Right ventricle myocardium superior (tissue), 1 donor: ENCODE results near the gene LECT2. TPM values are rescaled to one million over a fixed set of nuclear protein-coding genes. Genes with fewer than 3 reads are reported as not detected.

Experiments used
- ATAC-seq: fragments of 200-7000 bp; cut with Tn5 transposase; one replicate; pipeline ENCODE4 v1.9.1; 2020; ENCODE audit warnings: mild to moderate bottlenecking; ENCODE audit not compliant: poor library complexity
- DNase-seq: peaks from one replicate; pipeline ENCODE4 v3.0.0-alpha.2; 2020
- intact Hi-C: fragments of 100-400 bp; cut with DNase I; formaldehyde crosslinking; loops from one replicate; pipeline ENCODE4 v1.11.2; 2022
- total RNA-seq: library from RNA; stranded (reverse); fragmentation: NEBNext Ultra II Directional; extraction: Animal tissue kit (Norgen Biotek cat#: 25700); gene quantifications from one replicate; pipeline ENCODE4 v1.2.1, GENCODE V29; 2021
- donor health status: DM: no; HTN: yes; CAD: no; lungs with severe emphysema.

The LECT2 gene
- total RNA-seq, 1 donor from 2014 or later, result not detected

DNA sequence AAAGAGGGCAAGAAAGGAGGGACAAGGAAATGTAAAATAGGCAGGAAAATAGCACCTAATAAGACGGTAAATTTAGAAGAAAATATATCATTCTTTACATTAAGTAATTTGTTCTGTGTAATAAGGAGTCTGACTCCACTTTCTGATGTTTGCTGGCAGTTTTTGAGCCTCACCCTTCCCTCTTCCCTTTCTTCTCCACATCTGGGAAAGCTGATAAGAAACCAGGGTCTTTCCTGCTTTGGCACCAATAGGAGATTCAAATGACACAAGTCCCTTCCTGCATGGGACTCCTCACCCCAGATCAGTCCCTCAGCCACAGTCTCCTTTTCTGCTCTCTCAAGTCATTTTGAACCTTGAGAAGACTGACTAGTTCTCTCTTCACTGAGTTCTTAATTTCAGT is 31.2 kb upstream of the LECT2 start:
- intact Hi-C loops, result no loop called here
- ATAC-seq, result no peak
- no peak for DNase-seq

DNA sequence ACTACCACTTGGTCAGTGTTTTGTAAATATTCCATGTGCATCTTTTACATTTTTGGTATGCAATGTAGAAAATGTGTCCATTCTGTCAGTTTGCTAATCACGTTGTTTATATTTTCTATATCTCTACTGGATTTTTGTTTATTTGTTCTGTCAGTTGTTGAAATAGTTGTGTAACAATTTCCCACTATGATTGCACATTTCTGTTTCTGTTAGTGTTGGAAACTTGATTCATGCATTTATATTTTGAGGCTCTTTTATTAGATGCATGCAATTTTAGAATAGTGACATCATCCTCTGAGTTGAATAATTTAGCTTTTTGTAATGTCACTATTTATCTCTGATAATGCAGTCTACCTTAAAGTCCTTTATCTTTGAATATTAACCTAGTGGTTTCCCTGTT is 25.8 kb upstream of the LECT2 start:
- DNase-seq, result no peak
- intact Hi-C loops, result no loop called here
- ATAC-seq, result no peak

DNA sequence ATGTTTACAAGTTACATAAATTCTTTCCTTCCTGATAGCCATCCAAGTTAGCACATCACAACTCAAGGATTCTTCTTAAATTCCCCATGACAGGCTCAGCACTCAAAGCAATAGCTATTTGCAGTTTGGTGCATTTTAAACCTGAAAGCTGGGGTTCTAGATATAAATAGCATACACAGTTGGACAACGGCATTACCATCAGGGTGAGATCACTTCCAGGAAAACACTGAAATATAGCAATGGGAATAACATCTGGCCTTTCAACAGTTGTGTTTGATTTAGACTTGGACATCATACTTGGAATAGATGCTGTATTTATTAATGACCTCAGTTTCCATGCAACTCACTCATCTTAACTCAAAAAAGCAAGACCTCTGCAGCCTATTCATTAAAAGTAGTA is 24.7 kb upstream of the LECT2 start:
- intact Hi-C loops, result no loop called here
- ATAC-seq (peak; percentile 79), DNase-seq (no peak)

DNA sequence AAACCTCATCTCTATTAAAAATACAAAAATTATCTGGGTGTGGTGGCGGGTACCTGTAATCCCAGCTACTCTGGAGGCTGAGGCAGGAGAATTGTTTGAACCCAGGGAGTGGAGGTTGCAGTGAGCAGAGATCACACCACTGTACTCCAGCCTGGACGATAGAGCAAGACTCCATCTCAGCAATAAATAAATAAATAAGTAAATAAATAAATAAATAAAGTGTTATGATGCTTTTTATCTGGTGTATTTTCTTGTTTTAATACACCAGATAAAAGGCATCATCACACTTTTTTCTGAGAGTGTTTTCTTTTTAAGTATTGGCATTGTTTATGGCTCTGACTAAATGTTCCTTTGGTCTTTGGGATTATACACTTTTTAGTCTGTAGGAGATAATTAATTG is 24.2 kb upstream of the LECT2 start:
- ATAC-seq (no peak), DNase-seq (no peak)
- intact Hi-C loops, result no loop called here

DNA sequence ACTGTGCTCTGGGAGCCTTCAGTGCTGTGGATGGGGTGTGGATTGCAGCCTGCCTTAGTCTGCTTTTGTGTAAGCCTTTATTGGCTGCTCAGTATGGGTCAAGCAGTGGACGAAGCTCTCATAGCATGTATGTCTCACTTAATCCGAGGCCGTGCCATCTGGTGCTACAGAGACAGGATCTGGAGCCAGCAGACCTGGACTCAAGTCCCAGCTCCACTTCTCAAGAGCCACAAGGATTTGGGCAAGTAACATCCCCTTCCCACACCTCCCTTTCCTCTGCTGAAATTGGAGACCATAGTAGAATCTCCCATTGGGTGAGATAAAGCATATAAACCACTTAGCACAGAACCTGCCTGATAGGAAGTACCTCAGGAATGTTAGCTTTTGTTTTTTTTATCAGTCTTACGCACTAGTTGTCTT is 23.4 kb upstream of the LECT2 start:
- no peak for ATAC-seq
- intact Hi-C loops, result no loop called here
- no peak for DNase-seq

DNA sequence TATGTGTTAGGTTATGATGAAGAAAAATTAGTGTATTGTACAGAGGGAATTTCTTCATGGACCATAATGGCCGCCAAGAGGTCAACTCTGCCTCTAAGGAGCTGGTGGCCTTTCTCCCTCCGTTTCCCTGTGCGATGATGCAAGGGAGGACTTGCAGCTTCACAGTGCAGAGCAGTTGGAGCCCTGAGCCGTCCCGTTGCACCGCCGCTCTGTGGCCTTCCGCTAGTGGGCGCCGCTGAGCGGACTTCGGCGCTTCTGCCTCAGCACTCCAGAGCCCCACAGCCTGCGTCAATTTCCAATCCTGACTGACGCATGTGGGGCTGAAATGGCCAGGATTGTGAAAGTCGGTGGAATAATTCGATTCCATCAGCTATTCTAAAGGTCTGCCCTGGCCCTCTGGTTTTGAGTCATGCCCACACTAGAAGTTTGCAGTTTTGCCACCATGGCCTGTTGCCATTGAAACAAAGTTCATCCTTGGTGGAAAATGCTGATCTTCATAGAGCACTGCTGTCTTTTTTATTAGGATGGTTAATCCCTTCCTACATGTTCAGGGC is 22.7 kb upstream of the LECT2 start:
- intact Hi-C loops, result no loop called here
- DNase-seq (peak; percentile 84), ATAC-seq (peak; percentile 92)

DNA sequence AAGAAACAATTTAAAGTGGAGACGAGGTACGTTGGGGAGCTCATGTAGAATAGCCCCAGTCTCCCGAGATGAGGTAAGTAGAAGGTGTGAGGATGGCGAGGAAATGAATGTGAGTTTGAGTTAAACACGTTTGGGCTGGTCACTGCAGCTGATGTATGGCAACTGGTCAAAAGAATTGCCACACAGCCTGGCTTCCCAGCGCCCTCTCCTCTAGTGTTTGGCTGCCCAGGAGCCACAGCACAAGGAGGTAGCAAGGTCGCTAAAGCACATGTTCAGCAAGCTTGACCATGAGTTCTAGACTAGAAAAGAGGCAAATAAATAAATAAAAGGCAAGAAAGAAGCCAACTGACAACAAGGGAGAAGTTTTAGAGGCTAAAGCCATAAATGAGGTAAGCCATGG is 21.4 kb upstream of the LECT2 start:
- intact Hi-C loops, result no loop called here
- DNase-seq, result no peak
- no peak for ATAC-seq

DNA sequence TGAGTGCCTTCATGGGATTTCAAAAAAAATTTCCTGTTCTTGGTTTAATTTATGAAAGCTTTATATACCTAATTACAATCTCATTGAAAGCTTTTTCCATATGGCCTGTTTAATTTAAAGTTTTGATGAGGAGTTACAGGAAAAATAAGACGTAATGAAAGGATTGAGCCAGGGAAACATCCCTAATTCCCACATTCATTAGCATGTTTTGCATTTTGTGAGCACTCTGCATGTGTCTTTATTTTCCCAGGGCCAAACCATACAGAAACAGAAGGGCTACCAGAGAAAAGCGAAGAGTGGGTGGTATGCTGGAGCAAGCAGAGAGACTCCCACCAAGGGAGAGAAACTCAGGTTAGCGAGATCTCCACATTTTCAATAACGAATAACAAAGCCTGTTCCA is 20.3 kb upstream of the LECT2 start:
- no peak for ATAC-seq
- intact Hi-C loops, result no loop called here

DNA sequence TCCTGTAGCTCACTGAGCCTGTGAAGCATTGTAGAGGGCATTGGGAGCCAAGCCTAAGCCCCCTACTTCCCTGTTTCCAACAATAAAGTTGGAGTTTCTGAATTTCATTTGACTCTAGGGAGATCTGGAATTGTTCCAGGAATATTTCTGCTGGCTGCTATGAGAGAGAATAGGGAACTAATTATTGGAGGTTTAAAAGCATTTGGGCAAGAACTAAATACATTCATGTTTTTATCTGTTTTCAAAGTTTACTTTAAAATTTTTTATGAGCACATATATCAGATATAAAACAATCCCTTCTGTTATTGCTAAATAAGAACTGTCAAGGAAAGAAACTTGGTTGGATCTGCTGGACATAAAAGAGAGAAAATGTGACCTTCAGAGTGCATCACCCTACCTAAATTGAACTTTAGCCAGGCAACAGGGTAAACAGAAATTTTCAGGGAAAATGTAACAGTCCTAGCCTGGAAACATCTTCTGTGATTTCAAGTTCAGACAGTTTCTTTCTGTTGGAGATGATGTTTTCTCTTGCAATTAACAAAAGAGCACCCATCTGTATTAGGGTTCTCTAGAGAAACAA is 19.3 kb upstream of the LECT2 start:
- no peak for DNase-seq
- intact Hi-C loops, result no loop called here
- ATAC-seq, result no peak

More for the DNA sequence above, 20.3 kb upstream of the LECT2 start:
- no peak for DNase-seq

DNA sequence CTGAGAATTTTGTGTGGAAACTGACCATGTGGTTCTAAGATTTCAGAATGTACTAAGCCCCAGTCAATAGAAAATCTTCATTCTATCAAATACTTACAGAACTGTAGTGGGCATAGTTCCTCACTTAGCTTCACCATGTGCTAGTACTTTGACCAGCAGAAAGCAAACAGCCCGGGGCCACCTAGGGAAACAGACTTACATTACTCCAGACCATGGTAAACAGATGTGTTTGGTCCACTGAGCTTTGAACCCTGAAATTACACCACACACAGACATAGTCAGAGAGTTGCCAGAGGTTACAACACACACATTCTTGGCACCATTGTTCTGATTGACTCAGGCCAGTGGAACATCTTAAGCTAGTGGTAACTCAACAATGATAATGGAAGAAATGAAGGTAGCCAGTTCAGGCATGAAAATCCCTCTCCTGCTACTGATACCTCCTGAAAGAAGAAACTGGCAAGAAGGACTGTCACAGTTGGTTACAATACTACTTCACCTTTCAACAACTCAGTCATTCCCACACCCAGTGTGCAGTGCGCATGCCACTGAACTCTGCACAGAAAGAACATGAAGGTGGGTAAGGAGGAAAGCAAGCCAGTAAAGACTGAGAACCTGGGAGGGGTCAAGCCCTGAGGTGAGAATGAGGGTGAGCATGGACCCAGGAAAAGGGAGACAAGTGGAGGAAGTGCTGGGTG is 18.7 kb upstream of the LECT2 start:
- ATAC-seq, result peak; percentile 71
- intact Hi-C loops, result no loop called here
- no peak for DNase-seq

DNA sequence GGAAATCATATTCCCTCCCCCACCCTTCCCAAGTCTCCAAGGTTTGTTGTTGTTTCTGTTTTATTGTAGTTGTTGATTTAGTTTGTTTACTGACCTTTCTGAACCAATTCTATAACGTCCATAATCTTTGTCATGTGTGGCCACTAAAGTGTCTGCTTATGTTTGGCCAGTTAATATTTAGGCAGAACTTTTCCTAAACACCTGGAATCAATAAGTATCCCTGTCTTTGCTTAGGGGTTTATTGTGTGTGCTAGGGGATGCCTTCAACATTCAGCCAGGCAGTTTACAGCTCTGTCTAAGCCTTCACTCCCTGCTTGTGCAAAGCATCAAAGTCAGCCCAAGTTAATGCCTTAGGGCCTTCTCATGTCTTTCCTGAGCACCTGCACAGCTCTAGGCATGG is 16.9 kb upstream of the LECT2 start:
- no peak for ATAC-seq
- intact Hi-C loops, result no loop called here

DNA sequence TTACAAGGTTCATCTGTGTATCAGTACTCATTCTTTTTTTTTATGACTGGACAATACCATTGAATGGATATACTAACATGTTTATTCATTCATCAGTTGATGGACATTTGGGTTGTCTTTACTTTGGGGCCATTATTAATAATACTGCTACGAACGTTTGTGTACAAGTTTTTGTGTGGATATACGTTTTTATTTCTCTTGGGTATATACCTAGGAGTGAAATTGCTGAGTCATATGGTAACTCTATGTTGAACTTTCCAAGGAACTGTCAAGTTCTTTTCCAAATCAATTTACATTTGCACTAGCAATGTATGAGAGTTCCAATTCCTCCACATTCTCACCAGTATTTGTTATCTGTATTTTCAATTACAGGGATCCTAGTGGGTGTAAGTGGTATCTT is 12.0 kb upstream of the LECT2 start:
- intact Hi-C loops, result no loop called here
- DNase-seq (no peak), ATAC-seq (no peak)

More for the DNA sequence above, 16.9 kb upstream of the LECT2 start:
- DNase-seq, result no peak

DNA sequence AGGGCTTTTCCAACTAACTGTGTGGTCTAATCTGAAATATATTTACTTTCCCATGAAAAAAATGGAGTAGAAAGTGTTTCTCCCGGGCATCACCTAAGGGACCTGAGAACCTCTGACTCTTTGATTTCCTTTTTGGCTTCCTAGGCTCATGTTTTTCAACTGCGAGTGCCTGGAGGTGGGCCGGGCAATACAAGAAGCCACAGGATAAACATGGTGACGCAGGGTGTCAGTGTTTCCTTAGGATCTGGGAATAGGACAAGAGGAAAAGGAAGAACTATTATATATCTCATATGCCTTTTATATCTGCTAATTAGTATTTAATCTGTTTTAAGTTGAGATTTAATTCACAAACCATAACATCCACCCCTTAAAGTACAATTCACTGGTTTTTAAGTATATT is 11.4 kb upstream of the LECT2 start:
- no peak for DNase-seq
- intact Hi-C loops, result no loop called here
- ATAC-seq, result no peak

DNA sequence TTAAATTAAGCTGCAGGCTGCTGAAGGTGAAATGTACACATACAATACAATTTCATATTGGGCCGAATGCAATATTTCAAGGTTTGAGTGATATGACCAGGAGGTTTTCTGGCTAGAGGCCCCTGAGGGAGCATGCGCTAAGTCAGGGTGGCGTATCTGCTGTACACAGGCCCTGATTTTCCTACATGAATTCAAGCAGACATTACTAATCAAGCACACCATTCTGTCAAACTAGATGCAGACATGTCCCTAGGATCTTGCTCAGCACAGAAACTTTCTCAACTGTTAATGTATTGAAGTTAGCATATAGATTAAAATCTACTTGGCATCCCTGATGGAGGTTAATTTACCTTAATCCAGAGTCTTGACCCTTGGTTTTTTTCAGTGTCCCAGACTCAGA is 10.7 kb upstream of the LECT2 start:
- intact Hi-C loops, result no loop called here

DNA sequence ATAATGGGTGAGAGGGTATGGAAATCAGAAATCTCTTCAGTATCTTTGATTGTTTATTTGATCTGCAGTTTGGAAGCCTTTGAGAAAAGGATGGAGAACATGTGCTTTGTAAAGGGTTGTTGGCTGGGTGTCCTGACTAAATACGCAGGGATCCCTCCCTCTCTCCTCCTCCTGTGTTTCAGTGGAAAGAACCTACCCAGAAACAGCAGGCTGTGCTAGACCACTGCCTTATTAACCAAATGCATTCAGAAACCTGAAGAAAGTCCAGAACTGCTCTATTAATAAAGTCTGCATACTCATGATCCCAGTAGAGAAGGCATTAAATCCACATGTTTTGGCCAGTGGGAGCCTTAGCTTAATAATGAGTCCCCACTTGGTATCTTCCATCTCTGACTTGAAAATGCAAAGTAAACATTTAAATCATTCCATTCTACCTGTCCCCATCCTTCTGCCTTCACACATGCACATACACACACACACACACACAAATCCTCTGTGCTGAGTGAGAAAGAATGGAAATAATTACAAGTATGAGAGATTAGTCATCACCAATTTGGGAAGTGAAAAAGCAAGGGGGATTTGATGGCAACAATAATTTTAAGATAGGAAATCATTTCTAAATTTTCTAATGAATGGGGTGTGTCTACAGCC is 10.0 kb upstream of the LECT2 start:
- intact Hi-C loops, result no loop called here
- ATAC-seq (no peak), DNase-seq (no peak)

More for the DNA sequence above, 10.7 kb upstream of the LECT2 start:
- DNase-seq (no peak), ATAC-seq (no peak)

DNA sequence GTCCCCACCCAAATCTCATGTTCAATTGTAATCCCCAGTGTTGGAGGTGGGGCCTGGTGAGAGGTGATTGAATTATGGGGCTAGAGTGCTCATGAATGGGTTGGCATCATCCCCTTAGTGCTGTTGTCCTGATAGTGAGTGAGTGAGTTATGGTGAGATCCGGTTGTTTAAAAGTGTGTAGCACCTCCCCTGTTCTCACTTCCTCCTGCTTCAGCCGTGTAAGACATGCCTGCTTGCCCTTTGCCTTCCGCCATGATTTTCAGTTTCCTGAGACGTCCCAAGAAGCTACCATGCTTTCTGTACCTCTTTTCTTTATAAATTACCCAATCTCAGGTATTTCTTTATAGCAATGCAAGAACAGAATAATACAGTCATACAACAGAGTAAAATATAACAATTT is 742 bp upstream of the LECT2 start:
- DNase-seq (no peak), ATAC-seq (no peak)
- intact Hi-C loops, result no loop called here

DNA sequence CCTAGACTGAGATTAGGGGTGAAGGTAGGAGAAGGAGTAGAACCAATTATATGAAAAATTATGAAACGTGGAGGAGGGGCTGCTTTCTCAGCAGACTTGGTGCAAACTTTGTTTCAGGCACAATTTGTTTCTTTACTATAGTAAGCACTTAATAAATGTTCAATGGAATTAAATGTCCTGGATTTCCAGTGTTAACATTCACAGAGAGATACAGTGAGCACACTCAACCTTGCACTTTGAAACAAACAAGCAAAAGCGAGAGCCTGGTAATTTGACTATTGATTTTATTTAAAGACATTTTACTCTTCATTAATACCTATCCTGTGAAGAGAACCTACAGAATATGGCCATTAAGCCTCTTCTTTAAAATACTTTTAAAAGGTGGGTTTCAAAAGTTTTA is 933 bp downstream of the LECT2 start:
- ATAC-seq, result no peak
- no peak for DNase-seq
- intact Hi-C loops, result no loop called here

DNA sequence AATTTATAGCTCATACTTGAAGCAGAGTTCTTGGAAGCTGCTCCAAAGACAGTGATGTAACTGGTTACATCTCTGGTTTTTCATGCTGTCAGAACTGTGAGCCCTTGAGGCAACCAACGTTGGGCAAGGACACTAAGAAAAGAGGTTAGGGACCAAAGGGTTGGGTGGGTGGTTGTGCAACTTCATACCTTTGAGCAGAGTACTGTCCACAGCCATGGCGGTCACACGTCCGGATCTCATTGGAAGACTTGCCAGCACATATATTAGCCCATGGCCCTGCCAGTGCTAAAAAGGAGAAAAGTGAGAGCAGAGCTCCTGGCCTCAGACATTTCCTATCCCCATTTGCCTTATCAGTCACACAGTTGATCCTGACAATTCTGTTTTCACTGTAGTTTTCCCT is 2.1 kb downstream of the LECT2 start:
- DNase-seq (no peak), ATAC-seq (no peak)
- intact Hi-C loops, result no loop called here

DNA sequence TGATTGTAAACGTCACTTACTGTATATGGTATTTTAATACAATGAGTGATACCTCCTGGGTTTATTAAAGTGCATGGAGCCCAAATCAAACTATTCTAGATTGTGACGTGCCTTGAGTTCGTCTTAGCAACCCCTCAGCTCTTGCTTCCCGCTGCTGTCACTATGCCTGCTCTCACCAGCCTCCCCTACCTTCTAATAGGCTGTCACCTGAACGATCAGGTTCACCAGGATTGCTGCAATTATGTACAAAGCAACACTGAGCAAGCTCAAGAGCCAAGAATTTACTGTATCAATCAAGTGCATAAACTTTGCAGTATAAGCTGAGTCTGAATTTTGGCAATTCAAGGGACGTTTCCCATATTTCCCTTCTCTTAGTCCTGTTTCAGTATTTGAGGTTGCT is 3.0 kb downstream of the LECT2 start:
- ATAC-seq (no peak), DNase-seq (no peak)
- intact Hi-C loops, result no loop called here

DNA sequence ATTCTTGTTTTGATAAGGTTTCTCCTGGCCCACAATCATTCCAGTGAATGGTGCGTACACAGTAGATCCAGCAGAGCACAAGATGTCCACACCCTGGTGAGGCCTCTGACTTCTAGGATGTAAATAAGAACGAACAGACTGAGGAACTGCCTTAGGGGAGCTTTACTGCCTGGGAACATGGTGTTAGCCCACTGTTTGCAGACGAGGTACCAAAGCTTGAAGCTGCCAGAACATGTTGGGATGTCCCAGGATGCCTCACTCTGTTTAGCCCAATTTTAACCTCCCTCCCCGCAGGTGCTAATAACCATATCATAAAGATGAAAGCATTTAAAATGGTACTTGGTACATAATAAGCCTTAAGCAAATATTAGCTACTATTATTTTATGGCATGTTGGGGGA is 3.5 kb downstream of the LECT2 start:
- ATAC-seq (no peak), DNase-seq (no peak)
- intact Hi-C loops, result no loop called here
